ENCODE measurements around the gene ERP29. TPM values are rescaled to one million over a fixed set of nuclear protein-coding genes. Genes with fewer than 3 reads are reported as not detected.

ERP29 gene
- total RNA-seq, 5 donors from 2014 or later (not counting 1 experiment from before 2014, with no cell fraction given) = 114 to 175 (median 158) TPM

DNA sequence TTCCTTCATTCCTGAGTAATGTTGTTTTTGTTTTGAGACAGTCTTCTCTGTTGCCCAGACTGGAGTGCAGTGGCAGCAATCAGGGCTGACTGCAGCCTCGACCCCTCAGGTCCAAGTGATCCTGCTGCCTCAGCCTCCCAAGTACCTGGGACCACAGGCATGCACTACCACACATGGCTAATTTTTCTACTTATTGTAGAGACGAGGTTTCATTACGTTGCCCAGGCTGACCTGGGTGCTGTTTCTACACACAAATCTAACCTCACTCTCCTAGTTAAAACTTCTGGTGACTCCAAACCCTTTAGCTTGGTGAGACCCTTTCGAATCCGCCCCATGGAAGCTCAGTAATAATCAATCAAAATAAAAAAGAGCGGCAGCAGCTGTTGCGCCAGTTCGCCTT lies 1.5 kb upstream of the ERP29 start:
- H3K4me3 Mint-ChIP-seq = peak overlapping the region; percentile 89 to 95 (median 94)

DNA sequence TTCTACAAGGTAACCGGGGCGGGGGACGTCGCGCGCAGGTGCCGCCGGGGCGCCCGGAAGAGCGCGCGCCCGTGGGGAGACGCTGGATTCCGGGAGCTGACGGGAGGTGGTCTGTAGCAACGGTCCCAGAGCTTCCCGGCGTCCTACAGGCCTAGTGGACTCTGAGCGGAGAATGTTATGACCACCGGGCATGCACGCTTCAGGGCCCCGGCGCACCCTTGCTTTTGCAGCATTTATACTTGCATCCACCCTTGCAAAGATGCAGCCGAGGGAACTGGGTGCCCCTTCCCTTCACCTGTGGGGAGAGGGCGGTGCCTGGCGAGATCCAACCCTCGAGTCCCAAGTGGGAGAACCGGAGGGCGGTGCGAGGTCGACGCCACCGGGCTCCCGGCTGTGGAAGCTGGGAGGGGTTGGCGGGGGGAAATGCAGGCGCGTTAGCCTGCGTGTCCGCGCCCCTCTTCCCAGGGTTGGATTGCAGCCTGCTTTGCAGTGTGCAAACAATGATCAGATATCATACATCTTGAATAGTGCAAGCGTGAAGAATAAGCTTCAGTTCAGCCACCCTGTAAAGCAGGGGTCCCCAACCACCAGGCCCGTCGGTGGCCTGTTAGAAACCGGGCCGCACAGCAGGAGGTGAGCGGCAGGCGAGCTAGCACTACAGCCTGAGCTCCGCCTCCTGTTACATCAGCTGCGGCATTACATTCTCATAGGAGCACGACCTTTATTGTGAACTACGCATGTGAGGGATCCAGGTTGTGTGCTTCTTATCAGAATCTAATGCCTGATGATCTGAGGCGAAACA lies 576 bp downstream of the ERP29 start:
- peaks cover 17 to 65% of the 10 kb centered on the region in 2 experiments for H3K4me1 ChIP-seq (ENCODE audit: control insufficient read depth in 1 of 2, extremely low read depth in 1 of 2, insufficient read depth in 2 of 2, low read length in 2 of 2)
- Mint-ChIP-seq H3K4me1 (peaks cover 65 to 76% (median 71%) of the 10 kb centered on the region in 3 donors), H3K27me3 (no peaks in the 10 kb centered on the region), H3K4me3 (peak overlapping the region; percentile 89 to 95 (median 94)), H3K36me3 (peaks cover 35% of the 10 kb centered on the region), H3K27ac (peak overlapping the region; percentile 94 to 99), H3K9me3 (peaks cover 0 to 7% (median 4%) of the 10 kb centered on the region in 3 donors)
- peak; percentile 41 to 52 (median 44) for ATAC-seq (replicated peaks in 1 of 4)
- peaks cover 13 to 32% of the 10 kb centered on the region in 2 donors for H3K36me3 ChIP-seq (ENCODE audit: control insufficient read depth in 2 of 2, extremely low read depth in 1 of 2, insufficient read depth in 1 of 2, low read length in 1 of 2)
- under 1% methylated on average over 42 of the region's 54 CpGs for WGBS (ENCODE audit: insufficient coverage)
- H3K4me3 ChIP-seq (ENCODE audit: control insufficient read depth in 1 of 2, extremely low read depth in 1 of 2, low read length in 1 of 2) = peak overlapping the region; percentile 55 to 77
- CTCF ChIA-PET = interaction anchor here (0.6 to 2.4 kb wide), 27 partner anchors 8 to 562 kb away, joined by 3 to 60 read pairs (median 4); no protein-coding TSS in a partner anchor
- no peaks in the 10 kb centered on the region for H3K9me3 ChIP-seq
- POLR2A ChIA-PET = interaction anchor here (0.5 to 2.4 kb wide), 11 partner anchors 9 to 172 kb away, joined by 3 to 13 read pairs (median 4); partner anchors contain the start of genes MAPKAPK5 (in 1 of the 2) and TRAFD1 (in 1 of the 2)
- DNase-seq = peak; percentile 39 to 84 (median 65)
- H3K27me3 ChIP-seq (replicated peaks in 1 of 2; ENCODE audit: control insufficient read depth in 2 of 2, extremely low read depth in 1 of 2, insufficient read depth in 2 of 2, low read length in 1 of 2) = no peaks in the 10 kb centered on the region
- H3K27ac ChIP-seq (ENCODE audit: low read length) = peak overlapping the region; percentile 56

More for the DNA sequence above, 1.5 kb upstream of the ERP29 start:
- Mint-ChIP-seq H3K9me3 (peaks cover 0 to 7% (median 4%) of the 10 kb centered on the region in 3 donors), H3K4me1 (peaks cover 55 to 64% (median 58%) of the 10 kb centered on the region in 3 donors), H3K27me3 (no peaks in the 10 kb centered on the region), H3K36me3 (peaks cover 23% of the 10 kb centered on the region), H3K27ac (peak overlapping the region; percentile 99)
- H3K27ac ChIP-seq (ENCODE audit: low read length) = peak overlapping the region; percentile 98
- CTCF ChIA-PET = interaction anchor here (0.7 to 1.8 kb wide), 4 partner anchors 9 to 67 kb away, joined by 3 to 14 read pairs (median 6); no protein-coding TSS in a partner anchor
- POLR2A ChIA-PET = interaction anchor here (0.5 to 1.9 kb wide), 7 partner anchors 9 to 415 kb away, joined by 3 to 6 read pairs (median 3); no protein-coding TSS in a partner anchor
- DNase-seq (no peak), ATAC-seq (replicated peaks in 1 of 4) (no peak)
- H3K4me3 ChIP-seq (ENCODE audit: control insufficient read depth in 1 of 2, extremely low read depth in 1 of 2, low read length in 1 of 2) = peak overlapping the region; percentile 49 to 77
- H3K27me3 ChIP-seq (replicated peaks in 1 of 2; ENCODE audit: control insufficient read depth in 2 of 2, extremely low read depth in 1 of 2, insufficient read depth in 2 of 2, low read length in 1 of 2) = no peaks in the 10 kb centered on the region
- H3K36me3 ChIP-seq (ENCODE audit: control insufficient read depth in 2 of 2, extremely low read depth in 1 of 2, insufficient read depth in 1 of 2, low read length in 1 of 2) = peaks cover 9 to 18% of the 10 kb centered on the region in 2 donors
- 72% methylated on average over 7 of the region's 8 CpGs for WGBS (ENCODE audit: insufficient coverage)
- H3K4me1 ChIP-seq (ENCODE audit: control insufficient read depth in 1 of 2, extremely low read depth in 1 of 2, insufficient read depth in 2 of 2, low read length in 2 of 2) = peaks cover 15 to 60% of the 10 kb centered on the region in 2 experiments
- H3K9me3 ChIP-seq = no peaks in the 10 kb centered on the region

DNA sequence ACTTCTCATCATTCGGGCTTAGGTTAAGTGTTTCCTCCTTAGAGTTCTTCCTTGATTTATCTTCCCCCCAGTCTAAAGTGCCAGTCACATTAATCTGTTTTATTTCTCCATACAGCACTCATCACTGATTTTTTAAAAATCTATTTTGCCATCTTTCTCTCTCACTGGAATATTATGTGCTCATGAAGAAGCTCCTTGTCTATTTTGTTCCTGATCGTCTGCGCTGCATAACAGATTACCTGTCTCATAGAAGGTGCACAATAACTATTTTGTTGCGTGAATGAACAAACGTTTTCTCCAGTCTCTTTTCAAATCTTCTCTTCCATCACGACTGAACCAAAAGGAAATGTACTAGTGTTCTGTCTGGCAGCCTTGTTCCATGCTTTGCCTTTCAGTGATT lies 2.7 kb downstream of the ERP29 start:
- Mint-ChIP-seq H3K4me1 (peaks cover 70 to 77% (median 71%) of the 10 kb centered on the region in 3 donors), H3K27ac (peak overlapping the region; percentile 40 to 79), H3K9me3 (peaks cover 0 to 7% (median 4%) of the 10 kb centered on the region in 3 donors), H3K36me3 (peaks cover 43% of the 10 kb centered on the region), H3K4me3 (peak overlapping the region; percentile 25 to 89 (median 64)), H3K27me3 (no peaks in the 10 kb centered on the region)
- H3K27me3 ChIP-seq (replicated peaks in 1 of 2; ENCODE audit: control insufficient read depth in 2 of 2, extremely low read depth in 1 of 2, insufficient read depth in 2 of 2, low read length in 1 of 2) = no peaks in the 10 kb centered on the region
- no peak overlapping the region for H3K27ac ChIP-seq (ENCODE audit: low read length)
- WGBS (ENCODE audit: insufficient coverage) = 100% methylated on average over 1 of the region's 6 CpGs
- H3K4me1 ChIP-seq (ENCODE audit: control insufficient read depth in 1 of 2, extremely low read depth in 1 of 2, insufficient read depth in 2 of 2, low read length in 2 of 2) = peaks cover 17 to 61% of the 10 kb centered on the region in 2 experiments
- no peak overlapping the region for H3K4me3 ChIP-seq (ENCODE audit: control insufficient read depth in 1 of 2, extremely low read depth in 1 of 2, low read length in 1 of 2)
- H3K9me3 ChIP-seq = no peaks in the 10 kb centered on the region
- CTCF ChIA-PET = interaction anchor here (1.0 to 1.5 kb wide), 2 partner anchors 71 kb away, joined by 4 to 6 read pairs; no protein-coding TSS in a partner anchor
- POLR2A ChIA-PET = interaction anchor here in 1 of 2 donors (0.5 kb wide), 1 partner anchor 115 kb away, joined by 3 read pairs; no protein-coding TSS in a partner anchor
- H3K36me3 ChIP-seq (ENCODE audit: control insufficient read depth in 2 of 2, extremely low read depth in 1 of 2, insufficient read depth in 1 of 2, low read length in 1 of 2) = peaks cover 13 to 50% of the 10 kb centered on the region in 2 donors
- DNase-seq (no peak), ATAC-seq (replicated peaks in 1 of 4) (no peak)

DNA sequence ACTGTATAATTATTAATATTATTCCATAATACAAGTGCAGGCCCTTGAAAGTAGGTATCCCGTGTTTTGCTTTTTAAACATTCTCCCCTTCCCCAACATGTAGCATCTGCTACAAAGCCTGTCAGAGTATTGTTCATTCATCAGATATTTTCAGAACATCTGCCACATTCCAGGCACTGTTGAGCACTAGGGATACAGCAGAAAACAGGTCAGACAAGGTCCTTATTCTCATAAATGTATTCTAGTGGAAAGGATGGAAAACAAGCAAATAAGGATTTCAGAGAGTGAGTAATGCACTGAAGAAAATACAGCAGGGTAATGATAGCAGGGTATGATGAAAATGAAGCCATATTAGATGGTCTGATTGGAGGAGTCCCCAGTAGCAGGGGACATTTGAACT lies 3.8 kb downstream of the ERP29 start:
- ATAC-seq (replicated peaks in 1 of 4) = no peak
- no peak for DNase-seq
- Histone ChIP-seq H3K36me3 (ENCODE audit: control insufficient read depth in 2 of 2, extremely low read depth in 1 of 2, insufficient read depth in 1 of 2, low read length in 1 of 2) (peaks cover 13 to 58% of the 10 kb centered on the region in 2 donors), H3K4me1 (ENCODE audit: control insufficient read depth in 1 of 2, extremely low read depth in 1 of 2, insufficient read depth in 2 of 2, low read length in 2 of 2) (peaks cover 9 to 55% of the 10 kb centered on the region in 2 experiments), H3K4me3 (ENCODE audit: control insufficient read depth in 1 of 2, extremely low read depth in 1 of 2, low read length in 1 of 2) (no peak overlapping the region), H3K9me3 (no peaks in the 10 kb centered on the region), H3K27ac (ENCODE audit: low read length) (peak overlapping the region; percentile 10), H3K27me3 (replicated peaks in 1 of 2; ENCODE audit: control insufficient read depth in 2 of 2, extremely low read depth in 1 of 2, insufficient read depth in 2 of 2, low read length in 1 of 2) (no peaks in the 10 kb centered on the region)
- Mint-ChIP-seq H3K9me3 (peaks cover 0 to 7% (median 4%) of the 10 kb centered on the region in 3 donors), H3K4me1 (peaks cover 60 to 71% (median 64%) of the 10 kb centered on the region in 3 donors), H3K27me3 (no peaks in the 10 kb centered on the region), H3K36me3 (peaks cover 44% of the 10 kb centered on the region), H3K4me3 (no peak overlapping the region), H3K27ac (peak overlapping the region in 1 of 2 donors; percentile 72)
- CTCF ChIA-PET = interaction anchor here (0.6 to 1.5 kb wide), 3 partner anchors 72 kb away, joined by 4 to 7 read pairs (median 6); no protein-coding TSS in a partner anchor
- WGBS (ENCODE audit: insufficient coverage) = no CpG with 5 or more reads among the region's 1 CpG
- POLR2A ChIA-PET = no interaction called here

DNA sequence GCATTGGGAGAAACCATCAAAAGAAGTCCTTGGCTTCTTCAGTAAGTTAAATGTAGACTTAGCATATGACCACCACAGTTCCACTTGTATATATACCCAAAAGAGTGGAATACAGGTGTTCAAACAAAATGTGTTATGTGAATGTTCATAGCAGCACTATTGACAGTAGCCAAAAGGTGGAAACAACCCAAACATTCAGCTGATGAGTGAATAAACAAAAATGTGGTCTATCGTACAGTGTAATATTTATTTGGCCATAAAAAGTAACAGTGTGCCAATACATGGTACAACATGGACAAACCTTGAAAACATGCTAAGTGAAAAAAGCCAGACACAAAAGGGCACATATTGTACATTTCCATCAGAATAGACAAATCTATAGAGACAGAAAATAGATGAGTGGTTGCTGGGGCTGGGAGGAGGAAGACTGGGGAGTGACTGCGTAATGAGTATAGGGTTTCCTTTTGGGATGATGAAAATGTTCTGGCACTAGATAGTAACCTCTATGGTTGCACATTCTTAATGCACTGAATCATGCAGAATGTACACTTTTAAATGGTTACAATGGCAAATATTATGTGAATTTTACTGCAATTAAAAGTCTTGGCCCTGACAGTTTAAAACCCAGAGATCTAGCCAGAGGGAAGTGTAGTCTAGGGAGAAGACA lies 5.5 kb downstream of the ERP29 start:
- Histone ChIP-seq H3K4me3 (ENCODE audit: control insufficient read depth in 1 of 2, extremely low read depth in 1 of 2, low read length in 1 of 2) (no peak overlapping the region), H3K27me3 (replicated peaks in 1 of 2; ENCODE audit: control insufficient read depth in 2 of 2, extremely low read depth in 1 of 2, insufficient read depth in 2 of 2, low read length in 1 of 2) (no peaks in the 10 kb centered on the region), H3K9me3 (no peaks in the 10 kb centered on the region), H3K27ac (ENCODE audit: low read length) (peak overlapping the region; percentile 10), H3K36me3 (ENCODE audit: control insufficient read depth in 2 of 2, extremely low read depth in 1 of 2, insufficient read depth in 1 of 2, low read length in 1 of 2) (peaks cover 13 to 74% of the 10 kb centered on the region in 2 donors), H3K4me1 (ENCODE audit: control insufficient read depth in 1 of 2, extremely low read depth in 1 of 2, insufficient read depth in 2 of 2, low read length in 2 of 2) (peaks cover 9 to 48% of the 10 kb centered on the region in 2 experiments)
- H3K4me3 Mint-ChIP-seq = no peak overlapping the region
- POLR2A ChIA-PET = interaction anchor here in 1 of 2 donors (0.6 kb wide), 1 partner anchor 115 kb away, joined by 7 read pairs; no protein-coding TSS in a partner anchor
- H3K36me3 Mint-ChIP-seq = peaks cover 51% of the 10 kb centered on the region
- ATAC-seq (replicated peaks in 1 of 4) (no peak), DNase-seq (no peak)
- CTCF ChIA-PET = interaction anchor here in 1 of 2 donors (0.6 kb wide), 1 partner anchor 54 kb away, joined by 4 read pairs; no protein-coding TSS in a partner anchor
- H3K4me1 Mint-ChIP-seq = peaks cover 58 to 70% (median 59%) of the 10 kb centered on the region in 3 donors
- peaks cover 0 to 7% (median 4%) of the 10 kb centered on the region in 3 donors for H3K9me3 Mint-ChIP-seq
- H3K27me3 Mint-ChIP-seq = no peaks in the 10 kb centered on the region
- peak overlapping the region; percentile 42 to 60 for H3K27ac Mint-ChIP-seq
- no CpG with 5 or more reads among the region's 2 CpGs for WGBS (ENCODE audit: insufficient coverage)
